ENCODE results near the gene DNAH7.
A peak's percentile ranks its signal among the peaks of the same experiment; 100 is the strongest.
"Not testable (repeated sequence)": the region's sequence is repeated elsewhere in the genome, so short reads cannot be mapped to it uniquely, and the experiment has no call there.

Gene DNAH7

DNA sequence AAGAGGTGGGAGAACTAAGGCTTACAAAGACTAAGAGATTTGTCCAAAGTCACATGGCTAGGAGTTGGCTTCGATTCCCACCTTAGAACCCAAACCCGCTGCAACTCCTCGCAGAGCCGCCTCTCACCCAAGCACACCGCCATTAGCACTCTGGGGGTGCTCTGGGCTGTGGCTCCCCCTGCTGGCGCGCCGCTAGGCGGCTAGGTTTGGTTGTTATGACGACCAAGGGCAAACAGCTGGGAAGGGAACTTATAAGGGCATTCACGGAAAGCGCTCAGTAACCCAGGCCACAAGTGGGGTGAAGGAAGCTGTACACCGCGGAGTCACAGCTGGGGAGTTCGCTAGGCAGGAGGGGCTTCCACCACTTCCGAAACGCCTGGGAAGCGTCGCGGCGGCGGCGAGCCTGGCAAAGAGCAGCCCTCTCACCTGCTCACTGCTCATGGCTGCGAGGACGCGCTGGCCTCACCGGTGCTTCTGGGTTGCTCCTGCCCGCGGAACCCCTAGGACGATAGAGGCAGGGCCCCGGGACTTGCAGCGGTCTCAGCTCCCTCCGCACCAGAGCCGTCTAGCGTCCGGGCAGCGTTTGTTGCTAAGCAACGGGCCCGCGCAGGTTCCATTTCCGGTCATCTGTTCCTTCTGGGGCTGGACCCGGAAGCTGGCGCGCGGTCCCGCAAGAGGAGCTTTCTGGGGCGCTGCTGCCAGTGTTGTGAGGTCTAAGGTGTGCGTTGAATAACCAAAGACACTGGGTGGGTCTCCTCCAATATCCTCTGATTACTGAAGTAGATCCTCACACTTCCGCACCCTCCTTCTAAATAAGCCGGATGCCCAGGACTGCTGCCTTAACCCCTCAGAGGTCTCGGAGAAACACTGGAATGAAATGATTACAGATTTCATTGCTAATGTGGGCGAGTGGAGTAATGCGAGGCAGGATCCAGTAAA, at the start of gene DNAH7:
DNAH7 (minus strand) TSS at position 567 of the 939 bp plus-strand sequence; CDS start at position 441, 126 bp downstream.
- DNase-seq (ENCODE audit: low read depth), result peak; percentile 84

DNA sequence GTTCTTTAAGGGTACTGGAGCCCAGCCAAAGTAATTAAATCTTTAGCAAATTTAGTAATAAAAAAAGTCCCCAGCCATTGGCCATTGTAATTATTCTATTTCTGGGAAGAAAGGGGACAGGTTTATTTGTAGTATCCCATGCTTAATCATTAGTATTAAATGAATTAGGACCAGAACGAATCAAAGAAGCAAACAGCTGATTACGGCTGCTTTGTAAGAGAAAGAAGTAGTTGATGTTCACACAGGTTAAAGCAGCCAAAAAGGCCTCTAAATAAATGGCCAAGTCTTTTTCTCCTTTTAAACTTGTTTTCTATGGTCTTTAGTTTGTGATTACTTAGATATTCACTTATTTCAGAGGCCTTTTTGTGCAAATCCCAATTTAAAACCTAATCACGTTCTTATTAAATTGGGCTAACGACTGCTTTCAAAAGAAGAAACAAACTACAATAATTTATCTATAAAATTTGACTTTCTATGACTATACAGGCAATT, 48.6 kb upstream of the DNAH7 start:
- DNase-seq (ENCODE audit: low read depth), result no peak

DNA sequence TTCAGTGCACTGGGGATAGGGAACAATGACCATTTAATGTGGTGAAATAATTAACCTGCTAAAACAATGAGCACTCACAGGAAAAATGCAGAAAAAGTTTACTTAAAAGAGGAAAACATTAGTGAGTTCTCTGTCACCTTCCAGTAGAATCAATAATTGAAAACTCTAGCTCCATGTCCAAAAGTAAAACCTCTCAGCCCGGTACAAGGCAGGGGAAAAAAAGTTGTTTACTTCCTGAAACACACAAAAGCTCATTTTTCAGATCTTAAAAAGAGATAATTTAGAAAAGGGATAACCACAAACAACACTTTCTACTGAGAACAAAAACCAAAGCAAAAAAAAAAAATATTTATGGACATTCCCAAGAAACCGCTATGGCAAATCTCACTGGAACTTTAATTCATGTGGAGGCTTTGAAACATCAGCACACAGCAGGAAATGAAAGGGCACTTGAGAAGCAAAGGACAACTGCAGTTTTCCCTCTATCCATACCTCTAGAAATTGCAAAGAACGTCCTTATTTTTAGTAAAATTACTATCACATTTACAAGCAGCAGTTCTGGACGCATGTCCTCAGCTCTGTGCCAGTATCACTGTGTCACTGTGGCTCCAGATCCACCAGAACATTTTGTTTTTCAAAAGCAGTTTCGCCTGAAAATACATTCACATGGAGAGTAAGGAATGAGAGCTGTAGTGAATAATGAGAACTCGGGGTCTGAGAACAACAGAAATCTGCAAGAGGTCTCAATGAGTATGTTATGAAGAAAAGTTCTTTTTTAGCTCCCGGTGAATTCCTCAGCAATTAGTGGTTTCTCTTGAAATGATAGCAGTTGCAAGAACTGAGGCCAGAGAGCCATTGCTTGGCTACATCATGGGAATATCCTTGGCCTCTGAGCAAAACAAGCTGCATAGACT, 44.7 kb upstream of the DNAH7 start:
- no peak for DNase-seq (ENCODE audit: low read depth)

DNA sequence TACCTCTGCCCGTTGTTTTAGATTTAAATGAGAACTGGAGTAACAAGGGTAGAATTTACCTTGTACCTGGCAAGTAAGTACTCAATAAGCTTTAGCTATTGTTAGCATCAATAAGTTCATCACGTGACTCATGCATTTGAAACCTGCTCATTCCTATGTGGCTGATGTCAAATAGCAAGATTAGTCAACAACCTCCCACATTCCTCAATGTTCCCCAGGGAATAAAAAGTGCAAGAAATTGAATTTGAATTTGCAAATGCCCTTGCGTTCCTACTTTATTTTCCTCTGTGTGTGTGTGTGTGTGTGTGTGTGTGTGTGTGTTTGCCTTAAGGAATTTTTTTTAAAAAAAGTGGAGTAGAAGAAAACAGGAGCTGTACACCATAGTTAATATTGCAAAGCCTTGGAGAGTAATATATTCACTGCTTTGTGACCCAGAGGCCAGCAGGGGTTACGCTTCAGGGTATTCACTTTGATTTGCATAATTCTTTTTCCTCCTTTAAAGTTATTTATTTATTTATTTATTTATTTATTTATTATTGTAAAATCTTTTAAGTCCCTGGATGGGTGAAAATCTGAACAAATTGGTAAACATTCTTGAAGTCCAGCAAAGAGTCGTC, 43.9 kb upstream of the DNAH7 start:
- DNase-seq (ENCODE audit: low read depth), result no peak

GRCh38 chr2:196108604-196109003, 40.0 kb upstream of the DNAH7 start:
- no peak for DNase-seq (ENCODE audit: low read depth)

DNA sequence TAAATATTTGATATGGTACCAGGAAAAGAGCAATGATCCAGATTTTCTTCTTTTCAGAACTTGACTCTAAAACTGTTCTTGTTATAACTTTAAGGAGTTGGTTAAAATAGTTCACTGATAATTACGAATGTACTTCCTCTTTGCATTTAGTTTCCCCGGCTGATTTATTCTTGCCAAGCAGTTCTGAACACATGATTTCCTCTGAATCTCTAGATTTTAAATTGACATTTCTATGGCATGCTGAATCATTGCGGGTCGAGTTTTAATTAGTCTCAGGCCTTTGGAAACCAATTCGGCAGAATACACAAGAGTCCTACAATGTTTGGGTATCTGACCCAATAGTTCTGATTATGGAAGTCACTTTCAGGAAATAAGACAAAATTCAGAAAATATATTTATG, 37.3 kb upstream of the DNAH7 start:
- no peak for DNase-seq (ENCODE audit: low read depth)

- DNase-seq (ENCODE audit: low read depth), result no peak
Observed at GRCh38 chr2:196104066-196104465, 35.4 kb upstream of the DNAH7 start.

DNA sequence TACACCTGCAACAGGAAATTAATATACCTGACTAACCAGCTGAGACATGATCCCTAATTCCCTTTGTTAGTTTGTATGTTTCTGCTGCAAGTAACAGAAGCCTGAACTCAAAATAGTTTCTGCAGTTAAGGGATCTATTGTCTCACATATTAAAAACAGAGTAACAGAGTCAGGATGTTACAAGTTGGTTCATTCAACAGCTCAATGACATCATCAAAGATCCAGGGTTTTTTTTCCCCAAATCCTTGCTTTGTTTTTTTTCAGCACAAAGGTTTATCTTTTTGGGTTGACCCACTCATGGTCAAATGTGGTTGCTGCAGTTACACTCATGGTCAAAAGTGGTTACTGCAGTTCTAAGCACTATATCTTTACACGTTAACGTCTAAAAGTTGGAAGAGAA, 35.0 kb upstream of the DNAH7 start:
- DNase-seq (ENCODE audit: low read depth), result no peak

DNA sequence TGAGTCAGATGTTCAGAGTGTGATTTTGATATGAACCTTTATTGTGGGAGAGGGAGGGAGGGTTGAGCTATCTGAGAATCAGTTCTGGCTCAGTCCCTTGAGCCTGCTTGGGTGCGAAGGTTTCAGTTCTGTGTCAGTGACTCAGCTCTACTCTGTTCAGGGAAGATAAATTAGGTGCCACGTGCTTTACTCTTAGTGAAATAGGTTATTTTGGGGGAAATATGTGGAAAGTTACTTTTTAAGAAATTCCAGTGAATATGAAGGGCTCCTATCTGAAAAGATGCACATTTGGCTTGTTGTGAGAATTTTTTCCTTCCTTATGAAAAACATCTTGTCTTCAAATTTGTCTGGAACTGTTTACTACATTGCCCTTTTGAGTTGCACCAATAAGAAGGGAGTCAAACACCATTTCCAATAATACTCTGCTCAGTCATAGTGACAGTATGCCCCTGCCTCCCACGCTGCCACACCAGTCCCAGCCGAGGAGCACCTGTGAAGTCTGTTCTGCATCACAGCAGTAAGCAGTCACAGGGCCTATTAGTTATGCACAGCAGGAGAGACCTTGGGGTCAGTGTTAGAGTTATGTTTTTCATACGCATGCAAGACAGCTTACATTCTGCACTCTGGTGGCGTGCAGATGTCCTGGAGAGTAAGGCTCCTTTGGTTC, 32.8 kb upstream of the DNAH7 start:
- DNase-seq (ENCODE audit: low read depth), result no peak

DNA sequence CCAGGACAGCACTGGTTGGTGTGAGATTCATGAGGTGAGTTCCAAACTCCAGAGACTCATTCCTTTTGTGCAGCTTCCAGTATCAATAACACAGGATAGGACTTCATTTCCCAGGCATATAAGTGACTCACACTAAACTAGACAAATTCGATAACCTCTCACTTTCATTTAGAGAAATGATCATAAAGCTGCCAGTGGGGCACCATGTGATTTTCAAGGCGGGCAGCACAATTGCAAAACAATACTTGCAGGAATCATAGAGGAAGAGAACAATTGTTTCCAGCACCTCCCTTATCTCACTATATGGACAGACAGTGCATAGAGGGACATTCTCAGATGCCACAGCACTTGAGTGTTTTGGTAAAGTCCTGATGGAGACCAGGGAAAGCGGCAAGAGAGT, 31.3 kb upstream of the DNAH7 start:
- no peak for DNase-seq (ENCODE audit: low read depth)

GRCh38 chr2:196097864-196098660, 29.4 kb upstream of the DNAH7 start:
- no peak for DNase-seq (ENCODE audit: low read depth)

GRCh38 chr2:196096982-196097745, 28.5 kb upstream of the DNAH7 start:
- DNase-seq (ENCODE audit: low read depth), result no peak

GRCh38 chr2:196096264-196096663, 27.6 kb upstream of the DNAH7 start:
- DNase-seq (ENCODE audit: low read depth), result no peak

DNA sequence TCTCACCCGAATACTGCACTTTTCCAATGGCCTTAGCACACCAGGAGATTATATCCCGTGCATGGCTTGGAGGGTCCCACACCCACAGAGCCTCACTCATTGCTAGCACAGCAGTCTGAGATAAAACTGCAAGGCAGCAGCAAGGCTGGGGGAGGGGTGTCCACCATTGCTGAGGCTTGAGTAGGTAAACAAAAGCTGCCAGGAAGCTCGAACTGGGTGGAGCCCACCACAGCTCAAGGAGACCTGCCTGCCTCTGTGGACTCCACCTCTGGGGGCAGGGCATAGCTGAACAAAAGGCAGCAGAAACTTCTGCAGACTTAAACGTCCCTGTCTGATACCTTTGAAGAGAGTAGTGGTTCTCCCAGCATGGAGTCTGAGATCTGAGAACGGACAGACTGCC, 20.8 kb upstream of the DNAH7 start:
- not testable (repeated sequence) for DNase-seq (ENCODE audit: low read depth)

DNA sequence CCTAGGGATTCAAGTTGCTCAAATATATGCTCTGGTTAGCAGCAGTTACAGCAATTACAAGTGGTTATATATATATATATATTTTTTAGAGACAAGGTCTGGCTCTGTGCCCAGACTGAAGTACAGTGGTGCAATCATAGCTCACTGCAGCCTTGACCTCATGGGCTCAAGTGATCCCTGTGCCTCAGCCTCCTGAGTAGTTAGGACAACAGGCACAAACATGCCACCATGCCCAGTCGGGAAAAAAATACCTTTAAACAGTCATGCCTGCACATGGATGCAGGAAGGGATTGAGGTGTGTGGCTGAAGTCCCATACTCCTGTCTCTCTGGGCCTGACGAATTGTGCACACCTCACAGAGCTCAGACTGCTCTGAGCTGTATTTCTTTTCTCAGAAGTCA, 19.6 kb upstream of the DNAH7 start:
- no peak for DNase-seq (ENCODE audit: low read depth)

DNA sequence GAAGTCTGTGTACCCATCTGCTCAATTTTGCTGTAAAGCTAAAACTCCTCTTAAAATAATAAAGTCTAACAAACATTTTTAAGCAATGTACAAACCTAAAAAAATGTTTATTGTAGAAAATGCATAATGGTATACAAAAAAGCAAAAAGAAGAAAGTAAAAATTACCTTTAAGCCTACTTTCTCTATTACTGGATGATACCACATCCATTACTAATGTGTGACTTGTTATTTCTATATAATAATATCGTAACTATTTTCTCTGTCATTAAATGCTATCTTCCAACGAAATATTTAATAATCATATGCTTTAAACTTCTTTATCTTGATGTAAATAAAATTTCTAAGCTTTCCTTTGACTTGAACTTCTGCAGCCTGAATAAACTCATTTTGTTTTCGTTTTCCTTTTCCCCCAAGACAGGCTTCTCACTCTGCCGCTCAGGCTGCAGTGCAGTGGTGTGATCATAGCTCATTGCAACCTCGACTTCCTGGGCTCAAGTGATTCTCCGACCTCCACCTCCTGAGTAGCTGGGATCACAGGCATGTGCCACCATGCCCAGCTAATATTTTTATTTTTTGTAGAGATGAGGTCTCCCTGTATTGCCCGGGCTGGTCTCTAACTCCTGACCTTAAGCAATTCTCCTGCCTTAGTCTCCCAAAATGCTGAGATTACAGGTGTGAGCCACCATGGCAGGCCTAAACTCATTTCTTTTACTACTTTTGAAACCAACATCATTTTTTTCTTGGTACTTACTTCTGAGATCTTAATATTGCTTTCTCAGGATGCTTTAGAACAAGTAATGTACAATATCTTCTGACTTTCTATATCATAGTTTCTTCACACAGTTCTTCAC, 18.1 kb upstream of the DNAH7 start:
- no peak for DNase-seq (ENCODE audit: low read depth)

GRCh38 chr2:196083601-196084000, 15.0 kb upstream of the DNAH7 start:
- DNase-seq (ENCODE audit: low read depth), result no peak

DNA sequence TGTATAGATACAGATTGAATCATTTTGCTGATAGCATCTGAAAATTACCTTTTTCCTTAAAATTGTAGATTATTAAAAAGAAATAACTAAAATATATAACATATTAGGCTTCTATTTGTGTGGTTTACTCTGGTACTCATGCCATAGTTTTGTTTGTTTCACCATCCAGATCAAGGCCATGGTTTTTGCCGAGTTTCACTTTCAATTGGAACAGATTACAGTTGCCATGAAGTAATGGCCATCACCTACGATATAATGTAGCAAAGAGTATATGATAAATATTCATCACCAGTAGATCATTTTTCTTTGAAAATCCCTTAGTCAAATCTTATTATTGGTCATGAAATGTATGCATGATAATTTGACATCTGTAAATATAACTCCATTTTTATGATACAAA, 11.9 kb upstream of the DNAH7 start:
- no peak for DNase-seq (ENCODE audit: low read depth)

DNA sequence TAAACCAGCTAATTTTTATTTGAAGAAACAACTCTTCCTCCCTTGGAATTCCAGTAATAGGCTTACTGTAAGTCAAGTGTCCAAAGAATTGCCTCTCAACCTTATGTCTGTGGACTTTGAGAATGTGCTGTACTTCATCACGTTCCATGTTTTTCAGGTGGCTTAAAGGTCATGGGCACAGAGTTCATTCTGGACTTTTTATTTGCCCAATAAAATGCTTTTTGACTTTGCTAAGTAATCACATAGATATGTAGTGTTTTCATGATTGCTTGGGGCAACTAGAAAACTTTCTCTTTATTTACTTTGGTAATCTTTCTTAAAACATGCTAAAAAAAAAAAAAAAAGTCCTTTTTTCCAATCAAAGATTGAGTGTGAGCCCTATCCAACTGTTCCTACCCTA, 10.4 kb upstream of the DNAH7 start:
- no peak for DNase-seq (ENCODE audit: low read depth)

Data from T-helper 22 cell (primary cell).